ENCODE measurements around the gene BARHL1.

GRCh38 chr9:132632413-132633129, 50.2 kb downstream of the BARHL1 start:
- TF ChIP-seq EZH2 (IDR thresholded peaks at IDR 0.05; ENCODE audit: low read length) (no peak), CTCF (optimal IDR thresholded peaks at IDR 0.05 in 1 of 3, IDR thresholded peaks at IDR 0.05 in 1 of 3, conservative IDR thresholded peaks at IDR 0.05 in 1 of 3; ENCODE audit: extremely low read depth in 1 of 3, insufficient read depth in 2 of 3, low read length in 3 of 3) (no peak)
